GM12878 (cell line): ENCODE results near the gene CHKA. TPM values are rescaled to one million over a fixed set of nuclear protein-coding genes. Genes with fewer than 3 reads are reported as not detected.
A peak's percentile ranks its signal among the peaks of the same experiment; 100 is the strongest.

Experiments
- microRNA-seq: library from miRNA; unstranded; fragments of <30 nt; microRNA quantifications from one replicate; pipeline ENCODE4, GENCODE V29; 2018
- polyA plus RNA-seq, 11 experiments: library from polyadenylated mRNA; depleted of rRNA in 4 of 11; unstranded in 6 of 11; stranded (reverse) in 5 of 11; fragments of >200 nt; fragmentation: Nextera tagmentation in 4 of 11; fragmentation: Illumina TruSeq in 1 of 11; extraction: Ambion mirVana in 4 of 11; extraction: Trizol in 1 of 11; gene quantifications; 1 replicate in 1 of 11; 2 replicates in 10 of 11; pipeline versions ENCODE4 v1.2.1 to v1.2.3, GENCODE V29; 2011 to 2016; ENCODE audit warnings: inconsistent platforms in 2 of 11, missing spikeins in 2 of 11, low read depth in 1 of 11
- small RNA-seq: library from RNA; depleted of rRNA; stranded (forward); fragments of <200 nt; gene quantifications from one replicate; pipeline ENCODE3, GENCODE V24; 2014
- total RNA-seq, 4 experiments: library from RNA; depleted of rRNA in 3 of 4; stranded (reverse); fragments of >200 nt in 3 of 4; fragmentation: Illumina TruSeq in 1 of 4; extraction: Trizol in 1 of 4; gene quantifications; 2 replicates each; pipeline versions ENCODE4 v1.2.1 to v1.2.3, GENCODE V29; 2013 to 2021

CHKA gene
- total and polyA plus RNA-seq, 10 of the 15 experiments (the other 5 are each of a cell fraction or from before 2014, with no cell fraction given), result 5.2 to 29.2 (median 21.2) TPM

Small RNA genes within 50 kb of the gene (microRNA-seq; reads per million reads assigned to microRNA genes)
- 0.56 reads per million for gene MIR4691
- not detected for gene MIR6753
- not detected for gene MIR7113

Small RNA genes within 50 kb of the gene (small RNA-seq; reads per million reads assigned to genes)
- gene MIR6753, result 0.43 reads per million, percentile 5 among the genes with 10 or more reads in this experiment

Other genes with a start within 250 kb of the CHKA start
- 61.9 and 67.8 TPM in 2 replicates for gene UNC93B1, start 117.3 kb downstream of the CHKA start, total RNA-seq (2014; rRNA removed)
- 16.1 and 18.6 TPM in 2 replicates for gene UNC93B1, start 117.3 kb downstream of the CHKA start, total RNA-seq (2014; rRNA removed; fragmentation: Illumina TruSeq; extraction: Trizol)
- 75.6 and 79.7 TPM in 2 replicates for gene UNC93B1, start 117.3 kb downstream of the CHKA start, total RNA-seq (2021)
- gene UNC93B1, start 117.3 kb downstream of the CHKA start, polyA plus RNA-seq (2011; rRNA removed), result 18.5 and 41.1 TPM in 2 replicates
- 8.1 and 25.3 TPM in 2 replicates for gene UNC93B1, start 117.3 kb downstream of the CHKA start, polyA plus RNA-seq (2014; fragmentation: Illumina TruSeq; extraction: Trizol)
- 1 to 10 TPM; 1.3 to 3.4 TPM for gene UNC93B1, start 117.3 kb downstream of the CHKA start, polyA plus RNA-seq (2014; fragmentation: Nextera tagmentation; extraction: Ambion mirVana)
- 73.1 and 79.9 TPM in 2 replicates for gene UNC93B1, start 117.3 kb downstream of the CHKA start, polyA plus RNA-seq (2014; rRNA removed)
- 10 to 100 TPM; 35.0 to 37.5 TPM for gene UNC93B1, start 117.3 kb downstream of the CHKA start, polyA plus RNA-seq (2016; fragmentation: Nextera tagmentation; extraction: Ambion mirVana)
- gene ALDH3B1, start 111.1 kb downstream of the CHKA start, total RNA-seq (2014; rRNA removed), result 0.17 and 0.60 TPM in 2 replicates
- 0.18 TPM in 1 of 2 replicates, not detected in the other for gene ALDH3B1, start 111.1 kb downstream of the CHKA start, total RNA-seq (2014; rRNA removed; fragmentation: Illumina TruSeq; extraction: Trizol)
- 0.32 TPM in 1 of 2 replicates, not detected in the other for gene ALDH3B1, start 111.1 kb downstream of the CHKA start, total RNA-seq (2021)
- gene ALDH3B1, start 111.1 kb downstream of the CHKA start, polyA plus RNA-seq (2011; rRNA removed), result not detected in 2 replicates
- gene ALDH3B1, start 111.1 kb downstream of the CHKA start, polyA plus RNA-seq (2014; fragmentation: Illumina TruSeq; extraction: Trizol), result 0.04 TPM in 1 of 2 replicates, not detected in the other
- gene ALDH3B1, start 111.1 kb downstream of the CHKA start, polyA plus RNA-seq (2014; fragmentation: Nextera tagmentation; extraction: Ambion mirVana), result under 1 TPM; 0.03 to 0.13 TPM
- gene ALDH3B1, start 111.1 kb downstream of the CHKA start, polyA plus RNA-seq (2014; rRNA removed), result 0.19 and 0.23 TPM in 2 replicates
- under 1 TPM in 1 of 2 experiments, not detected in 1; 0.37 TPM for gene ALDH3B1, start 111.1 kb downstream of the CHKA start, polyA plus RNA-seq (2016; fragmentation: Nextera tagmentation; extraction: Ambion mirVana)
- 224 and 238 TPM in 2 replicates for gene NDUFS8, start 90.7 kb downstream of the CHKA start, total RNA-seq (2014; rRNA removed)
- 67.9 and 69.2 TPM in 2 replicates for gene NDUFS8, start 90.7 kb downstream of the CHKA start, total RNA-seq (2014; rRNA removed; fragmentation: Illumina TruSeq; extraction: Trizol)
- 169 and 176 TPM in 2 replicates for gene NDUFS8, start 90.7 kb downstream of the CHKA start, total RNA-seq (2021)
- 17.7 and 41.5 TPM in 2 replicates for gene NDUFS8, start 90.7 kb downstream of the CHKA start, polyA plus RNA-seq (2011; rRNA removed)
- gene NDUFS8, start 90.7 kb downstream of the CHKA start, polyA plus RNA-seq (2014; fragmentation: Illumina TruSeq; extraction: Trizol), result 13.1 and 44.4 TPM in 2 replicates
- gene NDUFS8, start 90.7 kb downstream of the CHKA start, polyA plus RNA-seq (2014; fragmentation: Nextera tagmentation; extraction: Ambion mirVana), result 10 to 100 TPM; 17.6 to 71.2 TPM
- gene NDUFS8, start 90.7 kb downstream of the CHKA start, polyA plus RNA-seq (2014; rRNA removed), result 214 and 239 TPM in 2 replicates
- gene NDUFS8, start 90.7 kb downstream of the CHKA start, polyA plus RNA-seq (2016; fragmentation: Nextera tagmentation; extraction: Ambion mirVana), result 100 to 1,000 TPM; 300 to 308 TPM
- 143 and 166 TPM in 2 replicates for gene TCIRG1, start 82.4 kb downstream of the CHKA start, total RNA-seq (2014; rRNA removed)
- gene TCIRG1, start 82.4 kb downstream of the CHKA start, total RNA-seq (2014; rRNA removed; fragmentation: Illumina TruSeq; extraction: Trizol), result 18.9 and 20.4 TPM in 2 replicates
- gene TCIRG1, start 82.4 kb downstream of the CHKA start, total RNA-seq (2021), result 173 and 179 TPM in 2 replicates
- gene TCIRG1, start 82.4 kb downstream of the CHKA start, polyA plus RNA-seq (2011; rRNA removed), result 20.8 and 51.2 TPM in 2 replicates
- gene TCIRG1, start 82.4 kb downstream of the CHKA start, polyA plus RNA-seq (2014; fragmentation: Illumina TruSeq; extraction: Trizol), result 3.0 and 18.6 TPM in 2 replicates
- gene TCIRG1, start 82.4 kb downstream of the CHKA start, polyA plus RNA-seq (2014; fragmentation: Nextera tagmentation; extraction: Ambion mirVana), result 1 to 10 TPM in 1 of 2 experiments, under 1 TPM in 1; 0.76 to 7.5 TPM
- gene TCIRG1, start 82.4 kb downstream of the CHKA start, polyA plus RNA-seq (2014; rRNA removed), result 218 and 238 TPM in 2 replicates
- gene TCIRG1, start 82.4 kb downstream of the CHKA start, polyA plus RNA-seq (2016; fragmentation: Nextera tagmentation; extraction: Ambion mirVana), result 100 to 1,000 TPM; 124 to 148 TPM
- gene KMT5B, start 91.9 kb upstream of the CHKA start, total RNA-seq (2014; rRNA removed), result 12.5 and 15.5 TPM in 2 replicates
- 18.8 and 19.6 TPM in 2 replicates for gene KMT5B, start 91.9 kb upstream of the CHKA start, total RNA-seq (2014; rRNA removed; fragmentation: Illumina TruSeq; extraction: Trizol)
- gene KMT5B, start 91.9 kb upstream of the CHKA start, total RNA-seq (2021), result 19.6 and 19.9 TPM in 2 replicates
- gene KMT5B, start 91.9 kb upstream of the CHKA start, polyA plus RNA-seq (2011; rRNA removed), result 21.8 and 35.3 TPM in 2 replicates
- 20.5 and 28.2 TPM in 2 replicates for gene KMT5B, start 91.9 kb upstream of the CHKA start, polyA plus RNA-seq (2014; fragmentation: Illumina TruSeq; extraction: Trizol)
- 1 to 10 TPM; 4.7 to 7.4 TPM for gene KMT5B, start 91.9 kb upstream of the CHKA start, polyA plus RNA-seq (2014; fragmentation: Nextera tagmentation; extraction: Ambion mirVana)
- 12.4 and 14.3 TPM in 2 replicates for gene KMT5B, start 91.9 kb upstream of the CHKA start, polyA plus RNA-seq (2014; rRNA removed)
- gene KMT5B, start 91.9 kb upstream of the CHKA start, polyA plus RNA-seq (2016; fragmentation: Nextera tagmentation; extraction: Ambion mirVana), result 10 to 100 TPM; 16.4 to 20.6 TPM
- gene C11orf24, start 150.6 kb upstream of the CHKA start, total RNA-seq (2014; rRNA removed), result 43.3 and 43.7 TPM in 2 replicates
- gene C11orf24, start 150.6 kb upstream of the CHKA start, total RNA-seq (2014; rRNA removed; fragmentation: Illumina TruSeq; extraction: Trizol), result 29.4 and 33.1 TPM in 2 replicates
- gene C11orf24, start 150.6 kb upstream of the CHKA start, total RNA-seq (2021), result 61.7 and 74.6 TPM in 2 replicates
- 14.5 and 25.9 TPM in 2 replicates for gene C11orf24, start 150.6 kb upstream of the CHKA start, polyA plus RNA-seq (2011; rRNA removed)
- gene C11orf24, start 150.6 kb upstream of the CHKA start, polyA plus RNA-seq (2014; fragmentation: Illumina TruSeq; extraction: Trizol), result 18.5 and 39.0 TPM in 2 replicates
- gene C11orf24, start 150.6 kb upstream of the CHKA start, polyA plus RNA-seq (2014; fragmentation: Nextera tagmentation; extraction: Ambion mirVana), result 1 to 10 TPM; 4.3 to 9.9 TPM
- gene C11orf24, start 150.6 kb upstream of the CHKA start, polyA plus RNA-seq (2014; rRNA removed), result 63.4 and 70.3 TPM in 2 replicates
- 100 to 1,000 TPM in 1 of 2 experiments, 10 to 100 TPM in 1; 93.4 to 104 TPM for gene C11orf24, start 150.6 kb upstream of the CHKA start, polyA plus RNA-seq (2016; fragmentation: Nextera tagmentation; extraction: Ambion mirVana)
- 13.1 and 15.7 TPM in 2 replicates for gene LRP5, start 191.2 kb upstream of the CHKA start, total RNA-seq (2014; rRNA removed)
- gene LRP5, start 191.2 kb upstream of the CHKA start, total RNA-seq (2014; rRNA removed; fragmentation: Illumina TruSeq; extraction: Trizol), result 6.4 and 7.9 TPM in 2 replicates
- 31.9 and 34.0 TPM in 2 replicates for gene LRP5, start 191.2 kb upstream of the CHKA start, total RNA-seq (2021)
- gene LRP5, start 191.2 kb upstream of the CHKA start, polyA plus RNA-seq (2011; rRNA removed), result 1.4 and 4.7 TPM in 2 replicates
- 0.70 and 4.8 TPM in 2 replicates for gene LRP5, start 191.2 kb upstream of the CHKA start, polyA plus RNA-seq (2014; fragmentation: Illumina TruSeq; extraction: Trizol)
- under 1 TPM; 0.37 to 0.97 TPM for gene LRP5, start 191.2 kb upstream of the CHKA start, polyA plus RNA-seq (2014; fragmentation: Nextera tagmentation; extraction: Ambion mirVana)
- gene LRP5, start 191.2 kb upstream of the CHKA start, polyA plus RNA-seq (2014; rRNA removed), result 12.2 and 13.2 TPM in 2 replicates
- 10 to 100 TPM in 1 of 2 experiments, 1 to 10 TPM in 1; 5.3 to 11.5 TPM for gene LRP5, start 191.2 kb upstream of the CHKA start, polyA plus RNA-seq (2016; fragmentation: Nextera tagmentation; extraction: Ambion mirVana)